Hematopoietic multipotent progenitor cell (in vitro differentiated cells): ENCODE data around the gene CHST11. TPM values are rescaled to one million over a fixed set of nuclear protein-coding genes. Genes with fewer than 3 reads are reported as not detected.

Source experiments
- DNase-seq, 3 donors: peaks; one replicate each; pipeline ENCODE4 v3.0.0-alpha.2; 2011 to 2015; ENCODE audit warnings: low read depth in 2 of 3, low spot score in 2 of 3
- total RNA-seq: library from RNA; depleted of rRNA; stranded (reverse); fragments of >200 nt; gene quantifications from one replicate; pipeline ENCODE4 v1.2.3, GENCODE V29; 2012

Gene CHST11
- total RNA-seq, 1 donor, result 264 TPM

- DNase-seq, result no peak
These were observed 184.2 kb downstream of the CHST11 start for GRCh38 chr12:104640956-104641355.

GRCh38 chr12:104641862-104642261, 185.1 kb downstream of the CHST11 start:
- DNase-seq, result no peak

- DNase-seq, result peak in 2 of 3 donors; percentile 52 to 60
These were observed 186.5 kb downstream of the CHST11 start for GRCh38 chr12:104643093-104643818.

- DNase-seq, result peak in 2 of 3 donors; percentile 39 to 44
These were observed 187.3 kb downstream of the CHST11 start for GRCh38 chr12:104643819-104644669.

GRCh38 chr12:104648756-104649155, 192.0 kb downstream of the CHST11 start:
- no peak for DNase-seq

GRCh38 chr12:104649217-104649824, 192.6 kb downstream of the CHST11 start:
- peak in 1 of 3 donors; percentile 48 for DNase-seq

- no peak for DNase-seq
These were observed 193.2 kb downstream of the CHST11 start for GRCh38 chr12:104649921-104650320.

GRCh38 chr12:104650541-104650940, 193.8 kb downstream of the CHST11 start:
- DNase-seq, result no peak

- no peak for DNase-seq
These were observed 195.1 kb downstream of the CHST11 start for GRCh38 chr12:104651811-104652210.

- no peak for DNase-seq
These were observed 195.6 kb downstream of the CHST11 start for GRCh38 chr12:104652358-104652757.

- DNase-seq, result no peak
These were observed 196.2 kb downstream of the CHST11 start for GRCh38 chr12:104652910-104653309.

GRCh38 chr12:104653730-104654664, 197.2 kb downstream of the CHST11 start:
- peak in 1 of 3 donors; percentile 39 for DNase-seq

- no peak for DNase-seq
These were observed 198.2 kb downstream of the CHST11 start for GRCh38 chr12:104654665-104655609.

- DNase-seq, result no peak
These were observed 199.6 kb downstream of the CHST11 start for GRCh38 chr12:104656383-104656782.

- DNase-seq, result no peak
These were observed 200.2 kb downstream of the CHST11 start for GRCh38 chr12:104656921-104657320.

GRCh38 chr12:104657726-104658484, 201.2 kb downstream of the CHST11 start:
- DNase-seq, result no peak

GRCh38 chr12:104659058-104659457, 202.3 kb downstream of the CHST11 start:
- DNase-seq, result no peak

- no peak for DNase-seq
These were observed 205.5 kb downstream of the CHST11 start for GRCh38 chr12:104662203-104662602.
